HCT116 (cell line): ENCODE measurements around the gene CYB5R3. TPM values are rescaled to one million over a fixed set of nuclear protein-coding genes. Genes with fewer than 3 reads are reported as not detected.

Source experiments
- ATAC-seq: fragments of 200-7000 bp; cut with Tn5 transposase; 2 replicates; pipeline ENCODE4 v1.9.1; 2020; ENCODE audit warnings: mild to moderate bottlenecking, moderate library complexity
- BruUV-seq: library from RNA; stranded (reverse); fragments of 400-500 nt; replicated peaks from 2 replicates; lab custom pipeline; 2021; lab: Mats Ljungman, UMichigan
- CTCF ChIA-PET: fragments of 300-600 bp; sonication (Branson Sonifier 250); formaldehyde crosslinking; loops from one replicate; lab custom pipeline; 2021; ENCODE audit warnings: antibody characterized with exemption; lab: Charles Lee
- POLR2A ChIA-PET: fragments of 300-600, 350-600 bp; sonication (Branson Sonifier 250); formaldehyde crosslinking; loops from one replicate; lab custom pipeline; 2021; ENCODE audit warnings: antibody characterized with exemption; lab: Charles Lee
- RAD21 ChIA-PET, 2 experiments: fragments of 300-600 bp; sonication (Branson Sonifier 250); formaldehyde crosslinking; loops; one replicate each; lab custom pipeline; 2023; ENCODE audit warnings: low total read pairs in 2 of 2; ENCODE audit not compliant: uncharacterized antibody in 2 of 2, unreplicated experiment in 2 of 2, low non-redundant PET in 1 of 2; lab: Charles Lee
- DNase-seq: peaks from one replicate; pipeline ENCODE4 v3.0.0-alpha.2; 2010; ENCODE audit warnings: low read depth, low spot score
- H2AFZ ChIP-seq: fragments of 200-600 bp; shearing (Covaris generic), sonication (generic); 2 replicates; pipeline ENCODE4 v1.6.1; 2017; ENCODE audit warnings: low read depth, mixed run types, mixed read lengths, antibody characterized with exemption, low read length; ENCODE audit not compliant: poor library complexity, severe bottlenecking
- H3K27ac ChIP-seq: 2 replicates; pipeline ENCODE4 v1.5.1; 2012; ENCODE audit warnings: low read depth, low read length
- H3K27me3 ChIP-seq: fragments of 200-600 bp; sonication (generic); 2 replicates; pipeline ENCODE4 v1.6.1; 2016; ENCODE audit warnings: mixed run types, low read length, mixed read lengths; ENCODE audit not compliant: insufficient read depth
- H3K36me3 ChIP-seq, 2 experiments: fragments of 200-500 bp in 1 of 2; fragments of 200-600 bp in 1 of 2; sonication (Bioruptor generic) in 1 of 2; sonication (generic) in 1 of 2; 2 replicates each; pipeline versions ENCODE4 v1.5.1 to v1.6.1; 2014 to 2016; ENCODE audit warnings: low read length in 2 of 2, inconsistent platforms in 1 of 2, mixed read lengths in 1 of 2, mixed run types in 1 of 2; ENCODE audit not compliant: insufficient read depth in 2 of 2, control insufficient read depth in 1 of 2
- H3K4me1 ChIP-seq, 2 experiments: fragments of 200-600 bp in 1 of 2; sonication (generic) in 1 of 2; 2 replicates each; pipeline versions ENCODE4 v1.5.1 to v1.6.1; 2012 to 2017; ENCODE audit warnings: low read length in 2 of 2, inconsistent platforms in 1 of 2, mild to moderate bottlenecking in 1 of 2, mixed read lengths in 1 of 2, mixed run types in 1 of 2, moderate library complexity in 1 of 2; ENCODE audit not compliant: insufficient read depth in 2 of 2, control insufficient read depth in 1 of 2
- H3K4me2 ChIP-seq: fragments of 200-600 bp; sonication (generic); 2 replicates; pipeline ENCODE4 v1.6.1; 2017; ENCODE audit warnings: mixed run types, low read length, mixed read lengths
- H3K4me3 ChIP-seq, 2 experiments: fragments of 200-600 bp in 1 of 2; sonication (generic) in 1 of 2; replicated peaks in 1 of 2; 2 replicates each; pipeline ENCODE4 v1.5.1; 2011 to 2016; ENCODE audit warnings: low read length in 2 of 2, control low read depth in 1 of 2, low read depth in 1 of 2, mild to moderate bottlenecking in 1 of 2, mixed read lengths in 1 of 2, mixed run types in 1 of 2
- H3K79me2 ChIP-seq: fragments of 200-600 bp; sonication (generic); 2 replicates; pipeline ENCODE4 v1.6.1; 2017; ENCODE audit warnings: mild to moderate bottlenecking, mixed run types, low read length, moderate library complexity, mixed read lengths; ENCODE audit not compliant: insufficient read depth
- H3K9ac ChIP-seq: fragments of 200-600 bp; sonication (generic); 2 replicates; pipeline ENCODE4 v1.6.1; 2016; ENCODE audit warnings: low read length, mixed read lengths
- H3K9me2 ChIP-seq: fragments of 200-600 bp; sonication (generic), shearing (Covaris generic); 2 replicates; pipeline ENCODE4 v1.6.1; 2017; ENCODE audit warnings: mixed run types, mild to moderate bottlenecking, moderate library complexity; ENCODE audit not compliant: insufficient read depth
- H3K9me3 ChIP-seq, 2 experiments: fragments of 200-500 bp in 1 of 2; fragments of 200-600 bp in 1 of 2; sonication (Bioruptor generic) in 1 of 2; sonication (generic) in 1 of 2; 2 replicates each; pipeline ENCODE4 v1.6.1; 2014 to 2017; ENCODE audit warnings: low read length in 2 of 2, mixed read lengths in 2 of 2, inconsistent platforms in 1 of 2, low read depth in 1 of 2, mild to moderate bottlenecking in 1 of 2, mixed run types in 1 of 2, moderate library complexity in 1 of 2; ENCODE audit not compliant: control insufficient read depth in 1 of 2, insufficient read depth in 1 of 2
- H4K20me1 ChIP-seq: fragments of 200-600 bp; sonication (generic), shearing (Covaris generic); 2 replicates; pipeline ENCODE4 v1.6.1; 2017; ENCODE audit warnings: mixed run types, mild to moderate bottlenecking, moderate library complexity; ENCODE audit not compliant: insufficient read depth
- ATF3 ChIP-seq: IDR thresholded peaks from 2 replicates; pipeline ENCODE4 v1.6.1; 2012
- CBX3 ChIP-seq: IDR thresholded peaks from 2 replicates; pipeline ENCODE4 v1.6.1; 2012; ENCODE audit warnings: low read depth
- CTCF ChIP-seq, 3 experiments: fragments of 200-600 bp in 1 of 3; sonication (generic) in 1 of 3; IDR thresholded peaks in 2 of 3; conservative IDR thresholded peaks in 1 of 3; 2 replicates each; pipeline ENCODE4 v1.5.1; 2012 to 2017; ENCODE audit warnings: low read depth in 2 of 3, low read length in 2 of 3, antibody characterized with exemption in 1 of 3, borderline replicate concordance in 1 of 3, control low read depth in 1 of 3, mild to moderate bottlenecking in 1 of 3, mixed read lengths in 1 of 3, mixed run types in 1 of 3, moderate library complexity in 1 of 3; ENCODE audit not compliant: insufficient read depth in 1 of 3
- ELF1 ChIP-seq: IDR thresholded peaks from 2 replicates; pipeline ENCODE4 v1.6.1; 2012; ENCODE audit warnings: low read depth, borderline replicate concordance
- FOSL1 ChIP-seq: IDR thresholded peaks from 2 replicates; pipeline ENCODE4 v1.6.1; 2012; ENCODE audit warnings: low read depth
- JUND ChIP-seq: IDR thresholded peaks from 2 replicates; pipeline ENCODE4 v1.6.1; 2012
- POLR2AphosphoS5 ChIP-seq: IDR thresholded peaks from 2 replicates; pipeline ENCODE4 v1.6.1; 2011; ENCODE audit warnings: mild to moderate bottlenecking, low read depth, low read length, moderate library complexity
- RAD21 ChIP-seq: IDR thresholded peaks from 2 replicates; pipeline ENCODE4 v1.6.1; 2012; ENCODE audit warnings: low read depth, mild to moderate bottlenecking
- TCF7L2 ChIP-seq: IDR thresholded peaks from 2 replicates; pipeline ENCODE4 v1.7.0; 2011; ENCODE audit warnings: borderline replicate concordance, inconsistent platforms; ENCODE audit not compliant: insufficient read depth, insufficient read length; ENCODE audit errors: extremely low read depth
- YY1 ChIP-seq: IDR thresholded peaks from 2 replicates; pipeline ENCODE4 v1.6.1; 2011; ENCODE audit warnings: low read length, low read depth, moderate library complexity, mild to moderate bottlenecking; ENCODE audit not compliant: insufficient replicate concordance; ENCODE audit errors: extremely low read depth
- intact Hi-C: fragments of 100-400 bp; cut with micrococcal nuclease; formaldehyde crosslinking; loops from 2 replicates; pipeline ENCODE4 v1.10.0; 2022
- total RNA-seq: library from RNA; stranded (reverse); gene quantifications from one replicate; pipeline ENCODE4 v1.2.1, GENCODE V29; 2021; ENCODE audit not compliant: unreplicated experiment
- TF ChIP-seq, protein P1 (sequence below): IDR thresholded peaks from 2 replicates; pipeline ENCODE4 v1.6.1; 2012; ENCODE audit warnings: low read depth

The CYB5R3 gene
- total RNA-seq, 1 experiment from 2014 or later, result 127 TPM

GRCh38 chr22:42692239-42693054 lies 43.3 kb upstream of the CYB5R3 start:
- intact Hi-C loops, result no loop called here
- H2AFZ ChIP-seq, result no peak overlapping the region

More at GRCh38 chr22:42692239-42693054, 43.3 kb upstream of the CYB5R3 start:
- DNase-seq (no peak), ATAC-seq (peak; percentile 47; the same call in 1 of the 2 replicates)
- ChIA-PET CTCF (no interaction called here), POLR2A (no interaction called here), RAD21 (no interaction called here)
- no peaks in the 10 kb centered on the region for H3K9me2 ChIP-seq
- no peak overlapping the region for H3K4me2 ChIP-seq
- BruUV-seq, result no TSS peak
- H3K4me3 ChIP-seq, result no peak overlapping the region
- peaks cover 22 to 26% of the 10 kb centered on the region in 2 experiments for H3K4me1 ChIP-seq
- TF ChIP-seq CTCF (IDR thresholded peaks at IDR 0.05 in 2 of 3, conservative IDR thresholded peaks at IDR 0.05 in 1 of 3; ENCODE audit: borderline replicate concordance in 1 of 3, insufficient read depth in 1 of 3, low read depth in 2 of 3, low read length in 2 of 3), result 0 out of 6 replicates have a peak, but pooled peaks of 1 of the 3 experiments have one; percentile 21
- no peak for TF ChIP-seq YY1
- no peak for TF ChIP-seq JUND
- no peak for TF ChIP-seq CBX3
- TF ChIP-seq RAD21, result peak; percentile 31; the same call in 1 of the 2 replicates
- TF ChIP-seq ELF1, result no peak
- TF ChIP-seq POLR2AphosphoS5, result no peak
- TF ChIP-seq FOSL1, result no peak
- no peak for TF ChIP-seq TCF7L2
- TF ChIP-seq, protein P1, sequence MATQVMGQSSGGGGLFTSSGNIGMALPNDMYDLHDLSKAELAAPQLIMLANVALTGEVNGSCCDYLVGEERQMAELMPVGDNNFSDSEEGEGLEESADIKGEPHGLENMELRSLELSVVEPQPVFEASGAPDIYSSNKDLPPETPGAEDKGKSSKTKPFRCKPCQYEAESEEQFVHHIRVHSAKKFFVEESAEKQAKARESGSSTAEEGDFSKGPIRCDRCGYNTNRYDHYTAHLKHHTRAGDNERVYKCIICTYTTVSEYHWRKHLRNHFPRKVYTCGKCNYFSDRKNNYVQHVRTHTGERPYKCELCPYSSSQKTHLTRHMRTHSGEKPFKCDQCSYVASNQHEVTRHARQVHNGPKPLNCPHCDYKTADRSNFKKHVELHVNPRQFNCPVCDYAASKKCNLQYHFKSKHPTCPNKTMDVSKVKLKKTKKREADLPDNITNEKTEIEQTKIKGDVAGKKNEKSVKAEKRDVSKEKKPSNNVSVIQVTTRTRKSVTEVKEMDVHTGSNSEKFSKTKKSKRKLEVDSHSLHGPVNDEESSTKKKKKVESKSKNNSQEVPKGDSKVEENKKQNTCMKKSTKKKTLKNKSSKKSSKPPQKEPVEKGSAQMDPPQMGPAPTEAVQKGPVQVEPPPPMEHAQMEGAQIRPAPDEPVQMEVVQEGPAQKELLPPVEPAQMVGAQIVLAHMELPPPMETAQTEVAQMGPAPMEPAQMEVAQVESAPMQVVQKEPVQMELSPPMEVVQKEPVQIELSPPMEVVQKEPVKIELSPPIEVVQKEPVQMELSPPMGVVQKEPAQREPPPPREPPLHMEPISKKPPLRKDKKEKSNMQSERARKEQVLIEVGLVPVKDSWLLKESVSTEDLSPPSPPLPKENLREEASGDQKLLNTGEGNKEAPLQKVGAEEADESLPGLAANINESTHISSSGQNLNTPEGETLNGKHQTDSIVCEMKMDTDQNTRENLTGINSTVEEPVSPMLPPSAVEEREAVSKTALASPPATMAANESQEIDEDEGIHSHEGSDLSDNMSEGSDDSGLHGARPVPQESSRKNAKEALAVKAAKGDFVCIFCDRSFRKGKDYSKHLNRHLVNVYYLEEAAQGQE, result no peak
- no peak for TF ChIP-seq ATF3
- H3K27me3 ChIP-seq, result no peaks in the 10 kb centered on the region
- H3K79me2 ChIP-seq, result no peaks in the 10 kb centered on the region; the same call in 1 of the 2 replicates
- H3K36me3 ChIP-seq, result no peaks in the 10 kb centered on the region; a peak in 1 of 4 replicates
- no peaks in the 10 kb centered on the region for H4K20me1 ChIP-seq
- no peak overlapping the region for H3K27ac ChIP-seq
- no peaks in the 10 kb centered on the region for H3K9me3 ChIP-seq
- no peak overlapping the region for H3K9ac ChIP-seq
